Hematopoietic multipotent progenitor cell treated with erythropoietin and hydrocortisone succinate and interleukin-3 and kit ligand, for 17 days (in vitro differentiated cells): Measurements from ENCODE around the gene ALG10B.

ENCODE experiments used
- DNase-seq: peaks from one replicate; pipeline ENCODE4 v3.0.0-alpha.2; 2015; ENCODE audit warnings: low spot score

Gene ALG10B

GRCh38 chr12:38374751-38375150 is 58.2 kb downstream of the ALG10B start:
- no peak for DNase-seq
